Esophagus muscularis mucosa (tissue), 4 donors: ENCODE measurements around the gene TRAF1. TPM values are rescaled to one million over a fixed set of nuclear protein-coding genes. Genes with fewer than 3 reads are reported as not detected.

Experiments used
- DNase-seq: peaks from one replicate; pipeline ENCODE4 v3.0.0-alpha.2; 2017; ENCODE audit errors: extremely low spot score
- H3K27ac ChIP-seq, 4 donors: fragments of 200-600 bp; sonication (generic); replicated peaks in 1 of 4; 1 replicate in 3 of 4; 2 replicates in 1 of 4; pipeline ENCODE4 v1.5.1; 2016 to 2019; ENCODE audit warnings: mild to moderate bottlenecking in 1 of 4
- H3K27me3 ChIP-seq, 4 donors: fragments of 200-600 bp; sonication (generic); one replicate each; pipeline versions ENCODE4 v1.5.1 to v1.6.0; 2016 to 2019
- H3K36me3 ChIP-seq, 4 donors: fragments of 200-600 bp; sonication (generic); one replicate each; pipeline ENCODE4 v1.5.1; 2016 to 2019
- H3K4me1 ChIP-seq, 4 donors: fragments of 200-600 bp; sonication (generic); one replicate each; pipeline ENCODE4 v1.5.1; 2016 to 2019
- H3K4me3 ChIP-seq, 4 donors: fragments of 200-600 bp; sonication (generic); 1 replicate in 2 of 4; 2 replicates in 2 of 4; pipeline ENCODE4 v1.5.1; 2016 to 2019; ENCODE audit warnings: mild to moderate bottlenecking in 4 of 4, moderate library complexity in 1 of 4
- H3K9me3 ChIP-seq, 4 donors: fragments of 200-600 bp; sonication (generic); 1 replicate in 3 of 4; 2 replicates in 1 of 4; pipeline ENCODE4 v1.5.1; 2016 to 2019
- CTCF ChIP-seq, 3 experiments: fragments of 200-600 bp in 2 of 3; fragments of 450-650 bp in 1 of 3; sonication (generic) in 2 of 3; IDR thresholded peaks; one replicate each; pipeline ENCODE4 v1.5.1; 2017 to 2019; ENCODE audit warnings: antibody characterized with exemption in 3 of 3, mild to moderate bottlenecking in 2 of 3, moderate library complexity in 1 of 3
- EP300 ChIP-seq: sonication (generic); formaldehyde crosslinking; IDR thresholded peaks from one replicate; pipeline ENCODE4 v1.6.1; 2017; ENCODE audit warnings: antibody characterized with exemption
- POLR2A ChIP-seq: fragments of 450-650 bp; IDR thresholded peaks from one replicate; pipeline ENCODE4 v1.6.1; 2017; ENCODE audit warnings: antibody characterized with exemption, moderate library complexity, mild to moderate bottlenecking, low read depth
- POLR2AphosphoS5 ChIP-seq, 2 donors: sonication (generic); formaldehyde crosslinking; IDR thresholded peaks; one replicate each; pipeline ENCODE4 v1.6.1; 2017; ENCODE audit warnings: antibody characterized with exemption in 2 of 2
- WGBS: methylation state at CpG from one replicate; pipeline ENCODE4 v1.1.5; 2018; 5-methylcytosine and 5-hydroxymethylcytosine counted together
- intact Hi-C: fragments of 100-400 bp; cut with DNase I; formaldehyde crosslinking; loops from one replicate; pipeline ENCODE4 v1.15.1; 2023
- total RNA-seq, 4 donors: library from RNA; depleted of rRNA; stranded (reverse); fragments of >200 nt; gene quantifications; one replicate each; pipeline versions ENCODE4 v1.1.0 to v1.2.1, GENCODE V29; 2016

TRAF1 gene
- total RNA-seq, 4 donors from 2014 or later = 4.0 to 7.4 (median 5.5) TPM

- 94% methylated on average over 6 of the region's 6 CpGs for WGBS
- Histone ChIP-seq H3K4me3 (no peak overlapping the region), H3K4me1 (no peaks in the 10 kb centered on the region), H3K27me3 (no peaks in the 10 kb centered on the region), H3K9me3 (no peaks in the 10 kb centered on the region), H3K27ac (no peak overlapping the region), H3K36me3 (peaks cover 49 to 100% (median 75%) of the 10 kb centered on the region in 4 donors)
- intact Hi-C loops = no loop called here
- no peak for DNase-seq
- no peak for TF ChIP-seq POLR2AphosphoS5 (IDR thresholded peaks at IDR 0.05)
- no peak for TF ChIP-seq POLR2A
- TF ChIP-seq CTCF (IDR thresholded peaks at IDR 0.05) = no peak
- TF ChIP-seq EP300 = no peak
Measured at GRCh38 chr9:120861935-120862334, 64.7 kb downstream of the TRAF1 start.

GRCh38 chr9:120860083-120860482 is 66.5 kb downstream of the TRAF1 start:
- H3K9me3 ChIP-seq = no peaks in the 10 kb centered on the region
- WGBS = 84% methylated on average over 7 of the region's 11 CpGs
- H3K4me3 ChIP-seq = no peak overlapping the region
- TF ChIP-seq POLR2A (no peak), POLR2AphosphoS5 (IDR thresholded peaks at IDR 0.05) (no peak), CTCF (IDR thresholded peaks at IDR 0.05) (no peak), EP300 (no peak)
- intact Hi-C loops = no loop called here
- H3K36me3 ChIP-seq = peaks cover 42 to 89% (median 65%) of the 10 kb centered on the region in 4 donors
- no peaks in the 10 kb centered on the region for H3K27me3 ChIP-seq
- no peaks in the 10 kb centered on the region for H3K4me1 ChIP-seq
- no peak overlapping the region for H3K27ac ChIP-seq
- no peak for DNase-seq

- no peak for DNase-seq
- H3K36me3 ChIP-seq = peaks cover 41 to 82% (median 64%) of the 10 kb centered on the region in 4 donors
- TF ChIP-seq POLR2A (no peak), CTCF (IDR thresholded peaks at IDR 0.05) (no peak), POLR2AphosphoS5 (IDR thresholded peaks at IDR 0.05) (no peak), EP300 (no peak)
- H3K27me3 ChIP-seq = no peaks in the 10 kb centered on the region
- H3K27ac ChIP-seq = no peak overlapping the region
- no peaks in the 10 kb centered on the region for H3K4me1 ChIP-seq
- H3K4me3 ChIP-seq = no peak overlapping the region
- intact Hi-C loops = no loop called here
- WGBS = 85% methylated on average over 6 of the region's 6 CpGs
- H3K9me3 ChIP-seq = no peaks in the 10 kb centered on the region
Measured at GRCh38 chr9:120859361-120859760, 67.2 kb downstream of the TRAF1 start.

GRCh38 chr9:120857902-120858301 is 68.7 kb downstream of the TRAF1 start:
- 94% methylated on average over 2 of the region's 11 CpGs for WGBS
- Histone ChIP-seq H3K4me1 (no peaks in the 10 kb centered on the region), H3K36me3 (peaks cover 41 to 75% (median 62%) of the 10 kb centered on the region in 4 donors), H3K27me3 (no peaks in the 10 kb centered on the region), H3K4me3 (no peak overlapping the region), H3K9me3 (no peaks in the 10 kb centered on the region), H3K27ac (no peak overlapping the region)
- intact Hi-C loops = no loop called here
- DNase-seq = no peak
- TF ChIP-seq EP300 = no peak
- TF ChIP-seq CTCF (IDR thresholded peaks at IDR 0.05) = no peak
- no peak for TF ChIP-seq POLR2AphosphoS5 (IDR thresholded peaks at IDR 0.05)
- no peak for TF ChIP-seq POLR2A

GRCh38 chr9:120857481-120857880 is 69.1 kb downstream of the TRAF1 start:
- no peaks in the 10 kb centered on the region for H3K9me3 ChIP-seq
- intact Hi-C loops = no loop called here
- H3K4me3 ChIP-seq = no peak overlapping the region
- H3K27me3 ChIP-seq = no peaks in the 10 kb centered on the region
- H3K4me1 ChIP-seq = no peaks in the 10 kb centered on the region
- H3K36me3 ChIP-seq = peaks cover 36 to 75% (median 58%) of the 10 kb centered on the region in 4 donors
- TF ChIP-seq POLR2A (no peak), EP300 (no peak), POLR2AphosphoS5 (IDR thresholded peaks at IDR 0.05) (no peak), CTCF (IDR thresholded peaks at IDR 0.05) (no peak)
- DNase-seq = no peak
- WGBS = 91% methylated on average over 7 of the region's 7 CpGs
- H3K27ac ChIP-seq = no peak overlapping the region
